ENCODE measurements around the gene SLC7A14.

Gene SLC7A14

GRCh38 chr3:170465955-170466354 is 119.9 kb downstream of the SLC7A14 start:
- no peak overlapping the region for H3K4me3 ChIP-seq (ENCODE audit: insufficient read depth, low read length, poor library complexity, severe bottlenecking)
- H3K4me2 ChIP-seq (ENCODE audit: low read depth, low read length, poor library complexity, severe bottlenecking): no peak overlapping the region
- TF ChIP-seq CTCF (IDR thresholded peaks at IDR 0.05; ENCODE audit: insufficient read depth, low read length, poor library complexity, severe bottlenecking): no peak
- no peak for TF ChIP-seq EZH2phosphoT487 (conservative IDR thresholded peaks at IDR 0.05; ENCODE audit: low read length)
- H3K79me2 ChIP-seq (ENCODE audit: insufficient read depth, low read length): no peaks in the 10 kb centered on the region
- H3K9me2 ChIP-seq (replicated peaks; ENCODE audit: insufficient read depth, low read length): no peaks in the 10 kb centered on the region
- no peaks in the 10 kb centered on the region for H3K27me3 ChIP-seq (ENCODE audit: low read length)
- H2AFZ ChIP-seq (ENCODE audit: low read depth, low read length, severe bottlenecking): no peak overlapping the region
- no peaks in the 10 kb centered on the region for H3K36me3 ChIP-seq (ENCODE audit: low read length)
- H3K9ac ChIP-seq (ENCODE audit: low read length): no peak overlapping the region
- H3K27ac ChIP-seq (ENCODE audit: low read depth, low read length): no peak overlapping the region
- no peaks in the 10 kb centered on the region for H4K20me1 ChIP-seq (ENCODE audit: low read depth, low read length)
- H3K9me3 ChIP-seq (ENCODE audit: insufficient read depth, low read length): no peaks in the 10 kb centered on the region
- no peaks in the 10 kb centered on the region for H3F3A ChIP-seq (ENCODE audit: insufficient read depth)

GRCh38 chr3:170463011-170463410 is 122.9 kb downstream of the SLC7A14 start:
- no peaks in the 10 kb centered on the region for H3K9me2 ChIP-seq (replicated peaks; ENCODE audit: insufficient read depth, low read length)
- no peaks in the 10 kb centered on the region for H3K27me3 ChIP-seq (ENCODE audit: low read length)
- H3K79me2 ChIP-seq (ENCODE audit: insufficient read depth, low read length): no peaks in the 10 kb centered on the region
- no peak overlapping the region for H3K4me2 ChIP-seq (ENCODE audit: low read depth, low read length, poor library complexity, severe bottlenecking)
- H3F3A ChIP-seq (ENCODE audit: insufficient read depth): no peaks in the 10 kb centered on the region
- H4K20me1 ChIP-seq (ENCODE audit: low read depth, low read length): no peaks in the 10 kb centered on the region
- no peaks in the 10 kb centered on the region for H3K9me3 ChIP-seq (ENCODE audit: insufficient read depth, low read length)
- H3K27ac ChIP-seq (ENCODE audit: low read depth, low read length): no peak overlapping the region
- H3K9ac ChIP-seq (ENCODE audit: low read length): no peak overlapping the region
- H2AFZ ChIP-seq (ENCODE audit: low read depth, low read length, severe bottlenecking): no peak overlapping the region
- no peaks in the 10 kb centered on the region for H3K36me3 ChIP-seq (ENCODE audit: low read length)
- TF ChIP-seq CTCF (IDR thresholded peaks at IDR 0.05; ENCODE audit: insufficient read depth, low read length, poor library complexity, severe bottlenecking): no peak
- no peak for TF ChIP-seq EZH2phosphoT487 (conservative IDR thresholded peaks at IDR 0.05; ENCODE audit: low read length)
- H3K4me3 ChIP-seq (ENCODE audit: insufficient read depth, low read length, poor library complexity, severe bottlenecking): no peak overlapping the region

- TF ChIP-seq EZH2phosphoT487 (conservative IDR thresholded peaks at IDR 0.05; ENCODE audit: low read length) (no peak), CTCF (IDR thresholded peaks at IDR 0.05; ENCODE audit: insufficient read depth, low read length, poor library complexity, severe bottlenecking) (no peak)
- Histone ChIP-seq H3K36me3 (ENCODE audit: low read length) (no peaks in the 10 kb centered on the region), H3K9me2 (replicated peaks; ENCODE audit: insufficient read depth, low read length) (no peaks in the 10 kb centered on the region), H2AFZ (ENCODE audit: low read depth, low read length, severe bottlenecking) (no peak overlapping the region), H3K27me3 (ENCODE audit: low read length) (no peaks in the 10 kb centered on the region), H3F3A (ENCODE audit: insufficient read depth) (no peaks in the 10 kb centered on the region), H3K27ac (ENCODE audit: low read depth, low read length) (no peak overlapping the region), H3K9me3 (ENCODE audit: insufficient read depth, low read length) (0 out of 2 replicates have a peak, but pooled peaks cover 3% of the 10 kb centered on the region), H4K20me1 (ENCODE audit: low read depth, low read length) (no peaks in the 10 kb centered on the region), H3K4me2 (ENCODE audit: low read depth, low read length, poor library complexity, severe bottlenecking) (no peak overlapping the region), H3K9ac (ENCODE audit: low read length) (no peak overlapping the region), H3K79me2 (ENCODE audit: insufficient read depth, low read length) (no peaks in the 10 kb centered on the region), H3K4me3 (ENCODE audit: insufficient read depth, low read length, poor library complexity, severe bottlenecking) (no peak overlapping the region)
Observed at GRCh38 chr3:170458285-170458684, 127.6 kb downstream of the SLC7A14 start.
